Prostate gland (tissue), 2 donors: ENCODE data around the gene FARS2.
A peak's percentile ranks its signal among the peaks of the same experiment; 100 is the strongest.

Source experiments
- POLR2A ChIP-seq: fragments of 450-650 bp; IDR thresholded peaks from one replicate; pipeline ENCODE4 v1.6.1; 2016; ENCODE audit warnings: antibody characterized with exemption, mild to moderate bottlenecking
- POLR2AphosphoS5 ChIP-seq: sonication (generic); formaldehyde crosslinking; IDR thresholded peaks from one replicate; pipeline ENCODE4 v1.6.1; 2017; ENCODE audit warnings: antibody characterized with exemption
- TF ChIP-seq, protein P1 (sequence below), 4 experiments: fragments of 200-600 bp in 2 of 4; fragments of 450-650 bp in 2 of 4; sonication (generic) in 2 of 4; IDR thresholded peaks; 1 replicate in 3 of 4; 2 replicates in 1 of 4; pipeline ENCODE4 v1.5.1; 2016 to 2019; ENCODE audit warnings: antibody characterized with exemption in 4 of 4, mild to moderate bottlenecking in 2 of 4, moderate library complexity in 2 of 4

DNA sequence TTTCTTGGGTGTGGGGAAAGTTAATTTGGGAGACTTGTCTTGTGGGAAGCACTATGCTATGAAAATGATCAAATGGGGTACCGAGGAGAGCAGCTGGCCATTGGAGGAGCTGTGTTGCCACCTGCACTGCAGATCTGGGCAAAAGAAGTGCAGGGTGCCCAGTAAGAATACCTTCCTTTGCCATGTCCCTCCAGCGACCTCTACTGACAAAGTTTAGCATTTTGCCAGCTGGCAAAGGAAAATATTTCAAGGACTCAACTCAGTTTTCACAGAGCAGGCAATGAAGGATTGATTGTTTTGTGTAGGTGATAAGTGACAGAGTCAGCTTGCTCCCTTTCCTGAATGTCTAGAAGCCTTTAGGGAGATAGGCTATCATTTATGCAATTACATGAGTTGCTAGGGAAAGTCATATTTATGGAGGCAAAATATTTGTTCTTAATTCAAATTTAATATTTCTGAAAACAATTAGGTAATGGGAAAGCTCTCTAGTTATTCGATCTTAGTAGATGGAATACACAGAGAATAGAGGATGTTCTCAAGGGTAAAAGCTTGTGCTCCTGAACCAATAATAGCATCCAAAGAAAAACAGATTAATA, 118.4 kb downstream of the FARS2 start:
- TF ChIP-seq, protein P1, sequence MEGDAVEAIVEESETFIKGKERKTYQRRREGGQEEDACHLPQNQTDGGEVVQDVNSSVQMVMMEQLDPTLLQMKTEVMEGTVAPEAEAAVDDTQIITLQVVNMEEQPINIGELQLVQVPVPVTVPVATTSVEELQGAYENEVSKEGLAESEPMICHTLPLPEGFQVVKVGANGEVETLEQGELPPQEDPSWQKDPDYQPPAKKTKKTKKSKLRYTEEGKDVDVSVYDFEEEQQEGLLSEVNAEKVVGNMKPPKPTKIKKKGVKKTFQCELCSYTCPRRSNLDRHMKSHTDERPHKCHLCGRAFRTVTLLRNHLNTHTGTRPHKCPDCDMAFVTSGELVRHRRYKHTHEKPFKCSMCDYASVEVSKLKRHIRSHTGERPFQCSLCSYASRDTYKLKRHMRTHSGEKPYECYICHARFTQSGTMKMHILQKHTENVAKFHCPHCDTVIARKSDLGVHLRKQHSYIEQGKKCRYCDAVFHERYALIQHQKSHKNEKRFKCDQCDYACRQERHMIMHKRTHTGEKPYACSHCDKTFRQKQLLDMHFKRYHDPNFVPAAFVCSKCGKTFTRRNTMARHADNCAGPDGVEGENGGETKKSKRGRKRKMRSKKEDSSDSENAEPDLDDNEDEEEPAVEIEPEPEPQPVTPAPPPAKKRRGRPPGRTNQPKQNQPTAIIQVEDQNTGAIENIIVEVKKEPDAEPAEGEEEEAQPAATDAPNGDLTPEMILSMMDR (IDR thresholded peaks at IDR 0.05): peak in 2 of 4 experiments; percentile 11 to 19
- TF ChIP-seq POLR2A: no peak
- TF ChIP-seq POLR2AphosphoS5: no peak
